Suppressor macrophage (primary cell): ENCODE measurements around the gene MYLK3.
"Not testable (repeated sequence)": the region's sequence is repeated elsewhere in the genome, so short reads cannot be mapped to it uniquely, and the experiment has no call there.

Experiments
- DNase-seq, 4 experiments: peaks; one replicate each; pipeline ENCODE4 v3.0.0-alpha.2; 2020 to 2022
- total RNA-seq, 17 experiments: gene quantifications; one replicate each; lab custom pipeline; 2026; ENCODE audit warnings: mixed read lengths in 6 of 17, inconsistent platforms in 3 of 17; lab: John Stamatoyannopoulos, UW

MYLK3 gene
- 0.41 to 15.3 (median 5.7) reads per million in 17 experiments for total RNA-seq

DNA sequence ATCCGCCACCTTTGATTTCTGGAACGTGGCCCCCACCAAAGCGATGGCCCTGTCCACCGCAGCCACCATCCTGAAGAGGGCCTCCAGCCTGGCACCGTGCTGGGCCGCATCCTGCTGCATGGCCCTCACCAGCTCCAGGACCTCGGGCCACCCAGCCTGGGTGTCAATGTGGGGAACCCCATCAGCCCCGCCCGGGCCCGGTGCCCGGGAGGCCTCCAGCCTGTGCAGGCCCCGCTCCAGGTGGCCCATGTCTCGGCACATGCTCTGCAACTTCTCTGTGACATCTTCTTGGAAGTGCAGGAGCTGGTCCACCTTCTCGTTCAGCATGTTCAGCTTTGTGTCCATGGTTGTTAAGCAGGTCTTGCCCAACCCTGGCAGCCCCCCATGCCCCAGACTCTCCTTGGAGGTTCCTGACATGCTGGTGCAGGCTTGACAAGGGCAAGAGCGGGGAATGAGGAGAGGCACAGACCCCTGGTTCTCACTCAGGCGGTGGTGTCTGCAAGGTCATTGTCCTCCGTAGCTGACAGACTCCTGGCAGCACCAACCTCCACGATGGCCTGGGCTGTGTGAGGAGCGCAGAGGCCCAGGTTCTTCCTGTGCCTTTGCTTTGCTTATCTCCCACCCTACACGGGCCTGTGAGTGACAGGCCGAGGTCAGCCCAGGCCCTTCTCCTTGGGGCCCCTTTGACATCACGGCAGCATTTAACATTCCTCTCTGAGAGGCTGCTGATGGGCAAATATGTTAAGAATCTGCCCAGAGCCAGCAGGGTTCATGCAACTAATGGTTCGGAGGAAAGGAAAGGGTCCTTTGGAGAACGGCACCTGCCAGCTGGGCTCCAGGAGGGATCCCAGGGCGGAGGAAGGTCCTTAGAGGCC is at the start of gene MYLK3:
Gene MYLK3 (minus strand): TSS at position 568 of the 875 bp plus-strand sequence. CDS start 151 bp downstream, at position 417.
- no peak for DNase-seq

DNA sequence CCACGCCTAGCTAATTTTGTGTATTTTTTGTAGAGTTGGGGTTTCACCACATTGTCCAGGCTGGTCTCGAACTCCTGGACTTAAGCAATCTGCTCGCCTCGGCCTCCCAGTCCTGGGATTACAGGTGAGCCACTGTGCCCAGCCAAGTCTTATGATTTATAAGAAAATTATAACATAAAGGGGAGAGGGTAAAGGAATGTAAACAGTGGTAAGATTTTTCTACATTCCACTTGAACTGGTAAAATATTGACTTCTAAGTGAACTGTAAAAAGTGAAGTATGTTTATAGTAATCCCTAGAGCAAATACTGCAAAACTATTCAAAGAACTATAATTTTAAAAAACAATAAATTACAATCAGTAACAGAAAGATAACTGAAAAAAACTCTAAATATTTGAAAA is 49.4 kb upstream of the MYLK3 start:
- DNase-seq = no peak

DNA sequence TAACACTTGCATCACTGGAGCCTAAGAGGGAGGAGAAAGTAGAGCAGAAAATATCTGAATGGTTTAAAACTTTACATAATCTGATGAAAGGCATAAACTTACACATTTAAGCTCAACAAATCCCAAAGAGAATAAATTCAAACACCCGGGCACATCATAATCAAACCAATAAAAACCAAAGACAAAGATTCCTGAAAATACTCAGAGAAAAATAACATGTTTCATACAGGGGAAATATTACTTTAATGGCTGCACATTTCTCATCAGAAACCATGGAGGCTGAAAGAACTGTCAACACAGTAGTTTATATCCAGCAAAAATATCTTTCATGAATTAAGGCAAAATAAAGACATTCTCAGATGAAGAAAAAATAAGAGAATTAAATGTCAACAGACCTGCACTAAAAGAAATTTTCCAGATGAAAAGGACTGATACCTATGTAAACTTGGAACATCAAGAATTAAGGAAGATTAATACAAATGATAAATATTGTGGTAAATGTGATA is 48.7 kb upstream of the MYLK3 start:
- DNase-seq = no peak

DNA sequence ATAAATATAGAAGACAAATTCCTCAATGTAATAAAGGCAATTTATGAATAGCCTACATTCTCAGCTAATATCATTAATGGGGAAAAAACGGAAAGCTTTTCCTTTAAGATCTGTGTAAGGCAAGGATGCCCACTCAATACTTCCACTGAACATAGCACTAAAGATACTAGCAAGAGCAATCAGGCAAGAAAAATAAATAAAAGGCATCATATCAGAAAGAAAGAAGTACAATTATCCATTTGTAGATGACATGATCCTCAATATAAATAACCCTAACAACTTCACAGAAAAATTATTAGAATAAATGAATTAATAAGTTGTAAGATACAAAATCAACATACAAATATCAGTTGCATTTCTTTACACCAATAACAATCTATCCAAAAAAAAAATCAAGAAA is 45.7 kb upstream of the MYLK3 start:
- no peak for DNase-seq

DNA sequence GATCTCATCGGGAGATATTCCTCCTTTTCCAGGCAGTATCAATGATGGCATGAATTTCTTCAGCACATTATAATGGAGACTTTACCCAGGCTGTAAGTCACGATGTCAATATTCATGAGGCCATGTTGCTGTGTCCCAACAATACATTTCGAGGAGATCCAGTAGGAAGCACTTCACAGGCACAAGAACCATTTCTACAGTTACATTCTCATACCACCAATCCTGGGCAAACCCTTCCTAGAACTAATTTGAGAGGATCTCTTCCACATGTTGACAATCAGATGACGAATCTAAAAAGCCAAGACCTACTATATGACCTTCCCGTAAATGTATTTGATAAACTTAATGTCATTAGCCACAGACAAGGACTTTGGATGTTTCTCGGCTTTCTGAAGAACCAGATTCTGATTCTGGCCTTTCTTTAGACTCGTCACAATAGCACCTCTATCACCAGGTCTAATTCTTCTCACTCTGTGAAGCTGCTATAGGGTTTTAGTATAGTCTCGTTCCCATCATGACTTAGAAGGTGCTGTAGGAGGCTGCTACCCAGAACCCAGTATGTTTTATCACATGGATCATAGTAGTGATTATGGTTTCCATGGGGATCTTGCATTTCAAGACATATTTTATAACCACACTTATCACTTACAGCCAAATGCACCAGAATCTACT is 42.6 kb upstream of the MYLK3 start:
- DNase-seq = no peak

DNA sequence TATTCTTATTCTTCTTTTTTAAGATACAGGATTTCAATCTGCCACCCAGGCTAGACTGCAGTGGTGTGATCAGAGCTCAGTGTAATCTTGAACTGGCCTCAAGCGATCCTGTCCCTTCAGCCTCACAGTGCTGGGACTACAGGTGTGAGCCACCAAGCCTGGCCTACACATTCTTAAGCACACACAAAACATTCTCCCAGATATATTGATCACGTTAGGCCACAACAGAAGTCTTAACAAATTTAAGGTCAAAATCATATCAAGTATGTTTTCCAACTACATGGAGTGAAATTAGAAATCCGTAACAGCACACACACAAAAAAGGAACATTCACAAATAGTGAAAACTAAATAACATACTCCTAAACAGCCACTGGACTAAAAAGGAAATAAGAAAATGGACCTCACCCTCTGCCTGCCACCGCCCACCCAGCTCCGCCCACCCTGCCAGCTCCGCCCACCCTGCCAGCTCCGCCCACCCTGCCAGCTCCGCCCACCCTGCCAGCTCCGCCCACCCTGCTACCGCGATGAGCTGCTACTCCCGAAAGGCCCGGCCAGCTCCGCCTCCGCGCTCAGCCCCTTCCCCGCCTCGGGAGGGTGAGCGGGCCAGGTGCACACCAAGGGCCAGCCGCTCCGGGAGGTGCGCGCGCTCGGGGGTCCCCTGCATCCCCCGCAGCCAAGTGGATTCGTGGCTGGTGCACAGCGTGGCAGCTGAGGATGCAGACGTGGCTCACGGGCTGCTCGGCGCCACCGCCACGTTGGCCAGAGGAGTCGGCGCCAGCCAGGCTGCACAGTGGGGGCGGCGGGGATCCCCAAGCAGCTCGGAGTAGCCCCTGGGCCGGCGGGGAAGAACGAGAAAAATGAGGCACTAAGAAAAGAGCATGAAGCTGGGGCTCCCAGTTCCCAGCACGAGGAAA is 41.6 kb upstream of the MYLK3 start:
- peak; percentile 53 to 84 (median 78) for DNase-seq

DNA sequence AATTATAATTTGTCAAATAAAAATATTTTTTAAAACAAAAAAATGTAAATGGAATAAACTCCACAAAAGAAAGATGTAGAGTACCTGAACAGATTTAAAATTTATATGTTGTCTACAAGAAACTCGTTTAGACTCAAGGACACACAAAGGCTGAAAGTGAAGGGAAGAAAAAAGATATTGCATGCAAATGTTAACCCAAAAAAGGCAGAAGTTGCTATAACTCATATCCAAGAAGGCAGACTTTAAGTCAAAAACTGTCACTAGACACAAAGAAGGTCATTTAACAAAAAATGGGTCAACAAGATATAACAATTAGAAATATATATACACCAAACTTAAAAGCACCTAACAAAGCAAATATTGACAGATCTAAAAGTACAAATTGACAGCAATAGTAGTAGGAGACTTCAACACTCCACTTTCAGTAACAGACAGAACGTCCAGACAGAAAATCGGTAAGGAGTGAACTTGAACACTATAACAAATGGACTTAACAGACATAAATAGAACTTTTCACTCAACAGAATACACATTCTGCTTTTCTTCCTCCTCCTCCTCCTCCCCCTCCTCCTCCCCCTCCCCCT is 40.8 kb upstream of the MYLK3 start:
- DNase-seq = peak in 3 of 4 experiments; percentile 5 to 52 (median 31)

DNA sequence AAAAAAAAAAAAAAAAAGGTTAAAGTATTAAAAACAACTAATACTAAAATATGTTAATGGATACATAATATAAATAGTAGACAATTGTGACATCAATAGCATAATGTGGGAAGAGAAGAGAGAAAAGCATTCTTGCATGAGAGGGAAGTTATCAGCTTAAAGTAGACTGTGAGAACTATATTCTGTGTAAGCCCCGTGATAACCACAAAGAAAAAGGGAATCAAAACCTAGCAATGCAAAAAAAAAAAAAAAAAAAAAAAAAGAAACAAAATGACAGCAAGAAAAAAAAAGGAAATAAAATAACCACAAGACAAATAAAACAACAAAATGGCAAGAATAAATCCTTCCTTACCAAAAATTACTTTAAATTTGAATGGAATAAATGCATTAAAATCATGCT is 39.8 kb upstream of the MYLK3 start:
- peak; percentile 27 to 87 (median 60) for DNase-seq

DNA sequence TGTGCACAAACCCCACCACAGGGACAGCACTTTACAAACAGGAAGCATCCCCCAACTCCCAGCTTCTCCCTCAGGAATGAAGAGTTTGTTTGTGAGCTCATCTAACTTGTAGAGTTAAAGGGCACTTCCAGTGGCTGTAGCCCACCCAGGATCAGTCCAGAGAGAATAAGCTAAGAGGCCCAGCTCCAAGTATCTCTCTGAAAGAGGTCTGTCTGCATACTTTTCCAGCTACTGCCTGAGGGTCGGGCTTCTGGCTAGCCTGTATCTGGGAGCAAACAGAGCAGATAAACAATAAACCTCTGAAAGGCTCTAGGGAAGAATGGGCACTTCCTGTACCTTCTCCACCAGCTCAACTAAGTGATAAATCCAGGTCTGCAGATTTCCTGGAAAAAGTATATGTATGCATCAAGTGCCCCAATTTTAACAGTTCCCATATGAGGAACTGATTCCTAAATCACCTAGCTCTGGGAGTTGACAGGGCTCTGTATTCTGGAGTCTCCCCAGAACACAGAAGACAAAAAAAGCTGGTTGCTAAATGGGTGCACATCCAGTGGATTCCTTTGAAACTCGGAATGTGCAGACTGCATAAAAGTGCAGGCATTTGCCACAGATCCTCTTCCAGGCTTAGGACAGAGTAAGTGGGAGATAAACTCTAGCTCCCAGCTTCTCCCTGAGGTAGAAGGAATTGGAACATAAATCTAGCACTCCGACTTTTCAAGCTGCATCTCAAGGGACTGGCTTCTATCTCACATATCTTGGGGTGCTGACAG is 37.1 kb upstream of the MYLK3 start:
- no peak for DNase-seq

DNA sequence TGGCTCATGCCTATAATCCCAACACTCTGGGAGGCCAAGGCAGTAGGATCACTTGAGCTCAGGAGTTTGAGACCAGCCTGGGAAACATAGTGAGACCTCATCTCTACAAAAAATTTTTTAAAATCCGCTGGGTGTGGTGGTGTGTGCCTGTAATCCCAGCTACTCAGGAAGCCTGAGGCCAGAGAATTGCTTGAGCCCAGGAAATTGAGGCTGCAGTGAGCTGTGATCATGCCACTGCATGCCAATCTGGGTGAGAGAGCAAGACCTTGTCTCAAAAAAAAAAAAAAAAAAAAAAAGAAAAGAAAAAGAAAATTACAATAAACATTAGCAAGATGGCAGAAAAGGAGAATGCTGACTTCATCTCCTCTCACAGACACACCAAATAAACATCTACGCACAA is 36.4 kb upstream of the MYLK3 start:
- not testable (repeated sequence) for DNase-seq

DNA sequence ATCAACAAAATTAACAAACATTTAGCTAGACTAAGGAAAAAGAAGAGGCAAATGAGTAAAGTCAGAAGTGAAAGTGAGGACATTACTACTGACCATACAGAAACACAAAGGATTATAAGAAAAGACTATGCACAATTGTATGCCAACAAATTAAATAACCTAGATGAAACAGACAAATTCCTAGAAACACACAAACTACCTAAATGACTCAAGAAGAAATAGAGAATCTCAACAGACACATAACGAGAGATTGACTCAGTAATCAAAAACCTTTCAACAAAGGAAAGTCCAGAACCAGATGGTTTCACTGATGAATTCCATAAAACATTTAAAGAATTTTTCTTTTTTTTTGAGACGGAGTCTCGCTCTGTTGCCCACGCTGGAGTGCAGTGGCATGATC is 35.7 kb upstream of the MYLK3 start:
- no peak for DNase-seq

DNA sequence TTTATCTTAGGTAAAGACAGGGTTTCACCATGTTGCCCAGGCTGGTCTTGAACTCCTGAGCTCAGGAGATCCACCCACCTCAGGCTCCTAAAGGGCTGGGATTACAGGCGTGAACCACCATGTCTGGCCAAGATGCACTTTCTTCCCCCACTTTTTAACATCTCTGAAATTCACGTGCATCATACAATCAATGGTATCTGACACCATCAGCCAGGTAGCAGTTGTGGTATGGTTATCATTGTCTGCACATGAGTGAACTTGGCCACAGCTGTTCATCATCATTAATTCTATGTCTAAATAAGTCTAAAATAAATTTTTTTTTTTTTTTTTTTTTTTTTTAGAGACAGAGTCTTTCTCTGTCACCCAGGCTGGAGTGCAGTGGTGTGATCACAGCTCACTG is 34.2 kb upstream of the MYLK3 start:
- no peak for DNase-seq

DNA sequence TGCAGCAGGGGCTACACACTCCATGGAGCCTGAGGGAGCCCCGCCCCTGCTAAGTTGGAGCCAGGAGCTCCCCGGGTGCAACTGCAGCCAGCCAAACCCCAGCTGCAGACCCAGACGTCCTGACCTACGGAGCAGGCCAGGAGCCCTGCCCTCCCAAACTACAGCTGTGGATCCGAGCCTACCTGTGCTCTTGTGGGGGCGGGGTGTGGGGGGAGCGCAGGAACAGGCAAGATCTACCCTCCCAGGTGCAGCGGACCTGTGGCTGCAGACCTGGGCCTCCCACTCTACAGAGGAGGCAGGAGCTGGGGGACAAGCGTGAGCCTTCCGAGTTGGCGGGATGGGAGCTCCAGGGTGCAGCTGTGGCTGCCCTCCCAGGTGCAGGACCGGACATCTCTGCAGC is 29.7 kb upstream of the MYLK3 start:
- no peak for DNase-seq

DNA sequence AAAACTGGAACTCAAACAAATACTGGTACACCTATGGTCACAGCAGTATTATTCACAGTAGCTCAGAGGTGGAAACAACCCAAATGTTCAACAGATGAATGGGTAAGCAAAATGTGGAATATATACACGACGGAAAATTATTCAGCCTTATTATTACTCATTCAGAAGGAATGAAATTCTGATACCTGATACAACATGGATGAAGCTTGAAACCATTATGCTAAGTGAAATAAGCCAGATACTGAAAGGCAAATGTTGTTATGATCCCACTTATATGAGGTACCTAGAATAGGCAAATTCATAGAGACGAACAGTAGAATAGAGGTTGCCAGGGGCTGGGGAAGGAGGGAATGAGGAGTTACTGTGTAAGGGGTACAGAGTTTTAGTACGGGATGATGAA is 27.1 kb upstream of the MYLK3 start:
- no peak for DNase-seq

DNA sequence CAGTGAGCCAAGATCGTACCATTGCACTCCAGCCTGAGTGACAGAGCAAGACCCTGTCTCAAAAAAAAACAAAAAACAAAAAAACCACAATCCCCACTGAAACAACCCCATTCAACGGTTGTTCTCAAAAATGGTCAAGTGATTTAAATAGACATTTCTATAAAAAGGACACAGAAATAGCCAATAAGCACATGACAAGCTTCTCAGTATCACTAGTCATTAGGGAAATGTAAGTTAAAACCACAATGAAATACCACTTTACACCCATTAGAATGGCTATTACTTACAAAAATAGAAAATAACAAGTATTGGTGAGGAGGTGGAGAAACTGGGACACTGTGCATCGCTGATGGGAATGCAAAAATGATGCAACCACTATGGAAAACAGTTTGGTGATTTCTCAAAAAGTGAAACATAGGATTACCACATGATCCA is 26.6 kb upstream of the MYLK3 start:
- DNase-seq = peak in 2 of 4 experiments; percentile 6 to 17

DNA sequence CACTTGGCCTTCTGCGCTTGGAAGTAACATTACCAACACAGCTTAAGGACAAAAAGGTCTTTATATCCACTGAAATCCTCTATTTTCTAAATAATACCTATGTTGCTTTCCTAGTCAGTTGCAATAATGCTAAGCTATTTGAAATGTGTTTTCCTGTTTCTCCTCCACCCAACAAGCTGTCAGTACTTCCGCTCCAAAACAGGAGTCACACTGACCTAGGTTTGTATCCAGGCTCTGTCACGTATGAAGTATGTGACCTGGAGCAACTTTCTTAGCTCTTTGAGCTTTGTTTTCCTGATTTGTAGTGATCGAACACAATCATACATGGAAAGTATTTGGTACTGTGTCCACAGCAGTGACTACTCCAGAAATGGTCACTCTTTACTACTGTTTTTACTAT is 24.3 kb upstream of the MYLK3 start:
- no peak for DNase-seq

DNA sequence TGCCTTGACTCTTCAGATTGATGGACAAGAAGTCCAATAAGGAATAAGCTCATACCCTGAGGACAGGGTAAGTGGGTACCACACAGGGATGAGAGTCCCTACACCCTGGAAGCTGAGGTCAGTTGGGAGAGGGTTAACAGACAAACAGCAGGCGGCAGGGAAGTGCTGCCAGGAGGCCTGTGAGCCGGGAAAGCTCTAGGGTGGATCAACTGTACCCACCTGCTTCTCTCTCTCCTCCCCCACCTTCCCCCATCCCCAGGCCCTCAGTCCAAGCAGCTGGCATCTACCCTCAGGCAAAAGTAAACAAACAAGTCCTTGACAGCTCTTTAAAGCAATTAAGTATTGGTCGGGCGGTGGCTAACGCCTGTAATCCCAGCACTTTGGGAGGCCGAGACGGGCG is 20.7 kb upstream of the MYLK3 start:
- DNase-seq = no peak

DNA sequence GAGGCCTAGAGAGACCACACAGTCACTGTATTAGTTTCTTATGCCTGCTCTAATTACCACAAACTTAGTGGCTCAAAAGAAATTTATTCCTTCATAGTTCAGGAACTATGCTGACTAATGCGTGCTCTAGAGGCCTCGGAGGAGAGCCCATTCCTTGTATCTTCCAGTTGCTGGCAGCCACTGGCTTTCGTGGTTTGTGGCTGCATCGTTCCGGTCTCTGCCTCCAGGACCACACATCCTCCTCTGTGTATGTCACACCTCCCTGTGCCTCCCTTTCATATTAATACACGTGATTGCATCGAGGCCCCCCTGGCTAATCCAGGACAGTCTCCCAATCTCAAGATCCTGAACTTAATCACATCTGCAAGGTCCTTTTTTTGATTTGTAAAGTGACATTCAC is 16.9 kb upstream of the MYLK3 start:
- no peak for DNase-seq

DNA sequence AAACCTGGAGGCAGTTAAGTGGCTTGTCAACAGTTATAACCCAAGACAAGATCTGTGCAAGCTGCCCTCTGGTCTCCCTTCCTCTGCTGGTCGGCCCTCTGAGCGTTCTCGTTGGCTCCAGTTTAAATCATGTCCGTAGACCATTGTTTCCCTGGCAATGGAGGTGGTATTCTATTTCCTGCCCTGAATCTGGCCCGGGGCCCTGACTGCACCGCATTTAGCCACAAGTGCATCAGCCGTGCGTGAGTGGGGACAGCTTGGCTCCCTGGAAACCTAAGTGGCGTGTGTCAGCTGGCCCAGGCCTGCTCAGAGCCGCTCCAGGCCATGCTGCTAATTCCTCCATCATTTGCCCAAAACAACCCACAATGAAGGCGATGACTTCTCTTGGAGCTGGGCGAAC is 15.0 kb upstream of the MYLK3 start:
- DNase-seq = no peak

DNA sequence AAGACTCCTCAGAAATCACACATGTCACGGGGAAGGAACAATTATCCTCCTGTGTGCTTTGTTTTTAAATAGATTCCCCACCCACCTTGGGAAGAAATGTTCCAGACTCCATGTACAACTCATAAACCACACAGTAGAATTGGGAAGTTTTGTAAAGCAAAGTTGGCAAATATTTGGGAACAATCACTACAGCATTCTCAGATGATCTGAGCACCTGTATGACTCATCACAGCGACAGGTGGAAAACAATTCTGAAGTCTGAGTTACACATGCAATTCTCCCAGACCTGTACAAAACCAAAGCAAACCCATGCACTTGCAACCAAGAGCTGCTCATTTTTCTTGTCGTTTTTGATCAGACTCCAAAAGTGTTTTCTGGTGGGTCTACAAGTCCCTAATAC is 14.4 kb upstream of the MYLK3 start:
- no peak for DNase-seq

DNA sequence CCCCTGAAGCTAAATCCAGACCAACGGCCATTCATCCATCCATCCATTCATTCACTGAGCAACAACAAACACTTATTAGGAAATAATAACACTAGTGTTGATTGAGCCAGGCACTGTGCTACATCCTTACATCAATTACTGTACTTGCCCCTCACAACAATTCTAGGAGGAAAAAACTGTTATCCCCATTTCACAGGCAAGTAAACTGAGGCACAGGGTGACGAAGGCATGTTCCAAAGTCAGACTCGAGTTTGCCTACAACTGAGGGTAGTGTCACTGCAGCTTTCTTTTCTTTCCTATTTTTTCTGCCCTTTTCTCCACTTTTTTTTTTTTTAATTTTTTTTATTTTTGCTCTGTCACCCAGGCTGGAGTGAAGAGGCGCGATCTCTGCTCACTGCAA is 11.2 kb upstream of the MYLK3 start:
- DNase-seq = no peak
